ENCODE measurements around the gene PLEKHM2. TPM values are rescaled to one million over a fixed set of nuclear protein-coding genes. Genes with fewer than 3 reads are reported as not detected.
"Not testable (repeated sequence)": the region's sequence is repeated elsewhere in the genome, so short reads cannot be mapped to it uniquely, and the experiment has no call there.

The PLEKHM2 gene, protein sequence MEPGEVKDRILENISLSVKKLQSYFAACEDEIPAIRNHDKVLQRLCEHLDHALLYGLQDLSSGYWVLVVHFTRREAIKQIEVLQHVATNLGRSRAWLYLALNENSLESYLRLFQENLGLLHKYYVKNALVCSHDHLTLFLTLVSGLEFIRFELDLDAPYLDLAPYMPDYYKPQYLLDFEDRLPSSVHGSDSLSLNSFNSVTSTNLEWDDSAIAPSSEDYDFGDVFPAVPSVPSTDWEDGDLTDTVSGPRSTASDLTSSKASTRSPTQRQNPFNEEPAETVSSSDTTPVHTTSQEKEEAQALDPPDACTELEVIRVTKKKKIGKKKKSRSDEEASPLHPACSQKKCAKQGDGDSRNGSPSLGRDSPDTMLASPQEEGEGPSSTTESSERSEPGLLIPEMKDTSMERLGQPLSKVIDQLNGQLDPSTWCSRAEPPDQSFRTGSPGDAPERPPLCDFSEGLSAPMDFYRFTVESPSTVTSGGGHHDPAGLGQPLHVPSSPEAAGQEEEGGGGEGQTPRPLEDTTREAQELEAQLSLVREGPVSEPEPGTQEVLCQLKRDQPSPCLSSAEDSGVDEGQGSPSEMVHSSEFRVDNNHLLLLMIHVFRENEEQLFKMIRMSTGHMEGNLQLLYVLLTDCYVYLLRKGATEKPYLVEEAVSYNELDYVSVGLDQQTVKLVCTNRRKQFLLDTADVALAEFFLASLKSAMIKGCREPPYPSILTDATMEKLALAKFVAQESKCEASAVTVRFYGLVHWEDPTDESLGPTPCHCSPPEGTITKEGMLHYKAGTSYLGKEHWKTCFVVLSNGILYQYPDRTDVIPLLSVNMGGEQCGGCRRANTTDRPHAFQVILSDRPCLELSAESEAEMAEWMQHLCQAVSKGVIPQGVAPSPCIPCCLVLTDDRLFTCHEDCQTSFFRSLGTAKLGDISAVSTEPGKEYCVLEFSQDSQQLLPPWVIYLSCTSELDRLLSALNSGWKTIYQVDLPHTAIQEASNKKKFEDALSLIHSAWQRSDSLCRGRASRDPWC
- total RNA-seq (2014; rRNA removed; shearing (Covaris generic)) = 46.1 and 47.5 TPM in 2 replicates

DNA sequence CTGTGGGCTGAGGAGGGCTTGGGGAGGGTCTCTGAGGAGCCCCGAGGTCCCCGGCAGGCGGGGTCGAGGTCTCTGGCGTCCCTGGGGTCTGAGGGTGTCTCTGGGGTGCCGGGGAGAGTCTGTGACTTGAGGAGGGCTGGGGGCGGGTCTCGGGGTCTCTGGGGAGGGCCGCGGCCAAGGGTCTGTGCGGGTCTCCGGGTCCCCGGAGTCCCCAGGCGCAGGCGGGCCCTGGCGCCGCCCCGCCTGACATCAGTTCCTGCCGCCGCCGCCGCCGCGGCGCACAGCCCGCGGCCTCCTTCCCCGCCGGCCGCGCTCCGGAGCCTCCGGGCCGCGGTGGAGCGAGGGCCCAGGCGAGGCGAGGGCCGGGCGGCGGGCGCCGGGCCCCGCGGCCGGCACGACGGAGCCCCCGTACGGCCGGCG is at the start of gene PLEKHM2:
Gene PLEKHM2, plus strand, starts transcription at position 279 of the 420 bp plus-strand sequence. CDS start 239 bp downstream, outside the sequence.
- peak; percentile 56 for DNase-seq (ENCODE audit: low spot score)
- in situ Hi-C loops (cut with HindIII; ENCODE audit: low sequenced_read_pairs) = no loop called here

DNA sequence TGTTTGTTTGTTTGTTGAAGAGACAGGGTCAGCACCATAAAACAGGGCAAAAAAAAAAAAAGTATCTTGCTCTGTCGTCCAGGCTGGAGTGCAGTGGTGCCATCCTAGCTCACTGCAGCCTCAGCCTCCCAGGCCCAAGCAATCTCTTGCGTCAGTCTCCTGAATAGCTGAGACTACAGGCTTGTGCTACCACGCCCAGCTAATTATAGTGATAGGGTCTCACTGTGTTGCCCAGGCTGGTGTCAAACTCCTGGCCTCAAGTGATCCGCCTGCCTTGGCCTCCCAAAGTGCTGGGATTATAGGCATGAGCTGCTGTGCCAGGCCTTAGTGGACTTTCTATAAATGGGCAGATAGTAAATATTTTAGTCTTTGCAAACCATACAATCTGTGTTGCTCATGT is 47.7 kb upstream of the PLEKHM2 start:
- no peak for DNase-seq (ENCODE audit: low spot score)
- in situ Hi-C loops (cut with HindIII; ENCODE audit: low sequenced_read_pairs) = no loop called here

DNA sequence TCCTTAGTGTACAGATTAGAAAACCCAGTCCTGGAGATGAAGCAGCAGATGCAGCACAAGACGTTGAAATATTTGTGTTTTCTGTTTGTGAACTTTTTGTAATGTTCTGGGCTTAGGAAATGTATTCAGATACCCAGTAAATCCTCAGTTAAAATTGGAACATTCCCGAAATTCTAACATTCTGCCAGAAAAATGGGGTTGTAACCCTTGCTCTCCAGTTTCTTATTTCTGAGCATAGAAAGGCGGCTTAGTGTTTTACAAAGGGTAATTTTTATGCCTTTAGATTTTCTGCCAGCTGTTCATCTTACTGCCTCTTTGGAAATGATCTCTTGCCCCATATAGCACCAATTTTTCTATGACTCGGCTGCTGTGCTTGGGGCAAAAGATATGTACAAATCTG is 46.3 kb upstream of the PLEKHM2 start:
- in situ Hi-C loops (cut with HindIII; ENCODE audit: low sequenced_read_pairs) = no loop called here

DNA sequence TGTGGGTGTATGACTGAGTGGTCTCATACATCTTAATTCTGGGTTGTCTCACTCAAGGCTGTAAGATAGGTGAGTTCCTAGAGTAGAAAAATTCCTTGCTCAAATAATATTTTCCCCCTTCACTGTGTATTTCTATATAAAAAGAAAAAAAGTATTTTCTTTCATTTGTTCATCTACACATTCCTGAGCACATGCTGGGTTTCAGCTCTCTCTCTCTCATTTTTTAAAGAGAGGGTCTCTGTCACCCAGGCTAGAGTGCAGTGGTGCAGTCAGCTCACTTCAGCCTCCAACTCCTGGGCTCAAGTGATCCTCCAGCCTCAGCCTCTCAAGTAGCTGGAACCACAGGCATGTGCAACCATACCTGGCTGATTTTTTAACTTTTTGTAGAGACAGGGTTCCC is 44.9 kb upstream of the PLEKHM2 start:
- DNase-seq (ENCODE audit: low spot score) = no peak
- in situ Hi-C loops (cut with HindIII; ENCODE audit: low sequenced_read_pairs) = no loop called here

More for the DNA sequence above, 46.3 kb upstream of the PLEKHM2 start:
- no peak for DNase-seq (ENCODE audit: low spot score)

DNA sequence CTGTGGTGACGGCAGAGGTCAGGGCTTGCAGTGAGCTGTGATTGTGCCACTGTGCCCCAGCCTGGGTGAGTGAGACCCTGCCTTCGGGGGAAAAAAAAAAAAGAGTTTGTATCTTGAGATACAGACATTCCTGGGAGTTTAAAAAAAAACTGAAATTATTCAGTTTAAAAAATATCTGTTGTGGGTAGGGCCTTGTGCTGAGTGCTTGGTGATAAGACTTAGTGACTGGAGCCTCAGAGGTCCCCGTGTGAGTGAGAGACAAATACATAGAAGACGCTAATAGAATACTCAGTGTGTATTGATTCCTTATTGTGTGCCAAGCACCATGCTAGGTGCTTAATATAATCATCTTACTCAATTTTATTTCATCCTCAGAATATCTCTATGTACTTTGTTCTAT is 44.2 kb upstream of the PLEKHM2 start:
- DNase-seq (ENCODE audit: low spot score) = no peak
- in situ Hi-C loops (cut with HindIII; ENCODE audit: low sequenced_read_pairs) = no loop called here

DNA sequence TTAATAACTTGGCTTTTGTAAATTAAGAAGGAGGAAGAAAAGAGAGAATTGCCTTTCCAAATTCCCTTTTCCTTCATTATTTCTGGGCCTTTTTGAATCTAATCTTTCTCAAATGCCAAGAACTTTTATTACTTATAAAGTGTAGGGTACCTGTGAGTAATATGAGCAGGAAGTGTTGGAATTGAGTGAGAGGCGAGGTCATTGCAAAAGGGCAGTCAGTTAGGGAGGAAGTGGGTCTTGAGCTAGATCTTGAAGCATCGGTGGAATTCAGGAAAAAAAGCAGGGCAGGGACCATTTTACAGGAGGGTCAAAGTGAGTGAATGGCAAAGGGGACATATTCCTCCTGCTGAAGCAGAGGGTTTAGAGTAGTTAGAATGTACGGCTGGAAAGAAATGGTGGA is 43.5 kb upstream of the PLEKHM2 start:
- DNase-seq (ENCODE audit: low spot score) = no peak
- in situ Hi-C loops (cut with HindIII; ENCODE audit: low sequenced_read_pairs) = no loop called here

DNA sequence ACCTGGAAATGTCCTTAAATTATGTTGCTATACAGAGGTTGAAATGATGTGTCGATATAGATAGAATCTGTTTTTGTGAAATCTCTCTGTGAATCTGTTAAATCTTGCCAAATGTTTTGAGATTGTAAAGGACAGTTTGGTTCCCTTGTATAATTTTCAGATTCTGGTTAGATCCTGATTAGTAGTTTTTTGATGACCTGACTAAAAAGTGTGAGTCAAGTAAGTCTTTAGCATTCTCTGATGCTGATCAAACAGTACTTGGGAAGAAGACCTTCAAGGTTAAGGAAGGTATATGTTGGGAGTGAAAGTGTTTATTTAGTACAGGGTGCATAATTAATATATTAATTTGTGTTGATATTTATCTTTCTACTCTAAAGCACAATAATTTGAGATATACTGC is 34.2 kb upstream of the PLEKHM2 start:
- DNase-seq (ENCODE audit: low spot score) = no peak
- in situ Hi-C loops (cut with HindIII; ENCODE audit: low sequenced_read_pairs) = no loop called here

DNA sequence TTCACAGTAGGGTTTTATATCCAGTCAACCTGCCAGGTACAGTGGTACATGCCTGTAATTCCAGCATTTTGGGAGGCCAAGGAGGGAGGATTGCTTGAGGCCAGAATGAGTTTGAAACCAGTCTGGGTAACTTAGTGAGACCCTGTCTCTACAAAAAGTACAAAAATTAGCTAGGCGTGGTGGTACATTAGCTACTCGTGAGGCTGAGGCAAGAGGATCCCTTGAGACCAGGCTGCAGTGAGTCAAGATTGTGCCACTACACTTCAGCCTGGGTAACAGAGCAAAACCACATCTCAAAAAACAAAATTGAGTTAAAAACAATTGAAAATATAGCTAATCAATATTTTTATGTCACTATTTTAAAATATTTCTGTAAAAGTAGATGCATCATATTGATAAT is 33.7 kb upstream of the PLEKHM2 start:
- DNase-seq (ENCODE audit: low spot score) = no peak

DNA sequence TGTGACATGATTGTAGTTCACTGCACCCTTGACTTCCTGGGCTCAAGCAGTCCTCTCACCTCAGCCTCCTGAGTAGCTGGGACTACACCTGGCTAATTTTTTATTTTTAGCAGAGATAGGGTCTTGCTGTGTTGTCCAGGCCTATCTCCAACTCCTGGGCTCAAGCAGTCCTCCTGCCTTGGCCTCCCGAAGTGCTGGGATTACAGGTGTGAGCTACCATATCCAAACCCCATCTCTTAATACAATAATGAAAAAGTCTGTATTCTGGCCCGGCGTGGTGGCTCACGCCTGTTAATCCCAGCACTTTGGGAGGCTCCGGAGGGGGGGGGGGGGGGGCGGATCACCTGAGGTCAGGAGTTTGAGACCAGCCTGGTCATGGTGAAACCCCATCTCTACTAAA is 32.0 kb upstream of the PLEKHM2 start:
- in situ Hi-C loops (cut with HindIII; ENCODE audit: low sequenced_read_pairs); DNase-seq (ENCODE audit: low spot score): not testable (repeated sequence)

More for the DNA sequence above, 33.7 kb upstream of the PLEKHM2 start:
- in situ Hi-C loops (cut with HindIII; ENCODE audit: low sequenced_read_pairs) = no loop called here

DNA sequence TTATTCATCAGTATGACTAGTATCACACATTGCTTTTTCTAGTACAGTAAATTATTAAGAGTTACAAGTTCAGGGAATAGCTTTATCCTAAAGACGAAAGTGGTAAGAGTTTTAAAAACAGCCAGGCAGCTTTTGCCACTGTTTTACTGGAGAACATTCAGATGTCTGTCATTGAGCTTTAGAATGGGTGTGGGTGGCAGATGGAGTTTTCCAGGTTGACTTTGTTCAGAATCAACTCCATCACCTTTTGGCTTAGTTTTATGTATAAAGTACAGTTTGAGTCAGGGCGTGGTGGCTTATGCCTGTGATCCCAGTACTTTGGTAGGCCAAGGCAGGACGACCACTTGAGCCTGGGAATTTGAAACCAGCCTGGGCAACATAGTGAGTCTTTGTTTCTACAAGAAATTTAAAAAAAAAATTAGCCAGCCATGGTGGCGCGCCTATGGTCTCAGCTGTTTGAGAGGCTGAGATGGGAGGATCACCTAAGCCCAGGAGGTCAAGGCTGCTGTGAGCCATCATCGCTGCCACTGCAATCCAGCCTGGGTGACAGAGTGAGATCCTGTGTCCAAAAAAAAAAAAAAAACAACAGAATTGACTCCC is 29.9 kb upstream of the PLEKHM2 start:
- in situ Hi-C loops (cut with HindIII; ENCODE audit: low sequenced_read_pairs) = no loop called here
- DNase-seq (ENCODE audit: low spot score) = no peak

DNA sequence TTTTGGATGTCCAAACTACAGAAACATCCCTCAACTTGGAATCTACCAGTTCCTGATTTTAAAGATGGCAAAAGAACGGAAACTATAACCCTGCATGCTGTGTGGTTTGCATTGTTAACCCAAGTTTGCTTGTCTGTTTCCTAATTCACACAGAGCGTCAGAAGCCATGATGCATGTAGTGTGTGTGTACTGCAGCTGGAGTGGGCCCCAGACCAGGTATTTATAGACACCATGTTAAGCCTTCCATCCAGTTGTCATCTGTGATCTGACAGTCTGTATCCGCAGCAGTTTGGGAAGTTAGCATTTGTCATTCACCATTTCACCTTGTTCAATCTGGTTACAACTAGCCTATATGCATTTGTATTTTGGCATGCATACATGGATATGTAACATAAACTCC is 27.7 kb upstream of the PLEKHM2 start:
- DNase-seq (ENCODE audit: low spot score) = no peak
- in situ Hi-C loops (cut with HindIII; ENCODE audit: low sequenced_read_pairs) = no loop called here

DNA sequence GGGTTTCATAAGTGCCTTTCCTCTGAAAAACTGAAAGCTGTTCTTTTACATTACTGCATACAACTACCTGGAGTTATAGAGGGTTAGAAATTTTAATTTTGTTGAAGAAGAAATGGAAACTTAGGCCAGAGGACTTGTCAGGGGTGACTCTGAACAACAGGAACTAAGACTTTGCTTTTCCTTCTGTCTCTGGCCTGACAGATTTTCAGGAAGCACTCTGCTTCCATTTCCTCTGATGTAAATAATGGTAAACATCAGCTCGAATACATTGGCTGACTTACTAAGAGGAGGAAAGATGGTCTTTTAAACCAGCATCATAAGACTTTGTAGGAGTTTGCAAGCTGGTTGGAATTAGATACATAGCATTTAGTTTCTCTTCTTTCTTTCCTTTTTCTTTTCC is 27.1 kb upstream of the PLEKHM2 start:
- in situ Hi-C loops (cut with HindIII; ENCODE audit: low sequenced_read_pairs) = no loop called here
- no peak for DNase-seq (ENCODE audit: low spot score)

DNA sequence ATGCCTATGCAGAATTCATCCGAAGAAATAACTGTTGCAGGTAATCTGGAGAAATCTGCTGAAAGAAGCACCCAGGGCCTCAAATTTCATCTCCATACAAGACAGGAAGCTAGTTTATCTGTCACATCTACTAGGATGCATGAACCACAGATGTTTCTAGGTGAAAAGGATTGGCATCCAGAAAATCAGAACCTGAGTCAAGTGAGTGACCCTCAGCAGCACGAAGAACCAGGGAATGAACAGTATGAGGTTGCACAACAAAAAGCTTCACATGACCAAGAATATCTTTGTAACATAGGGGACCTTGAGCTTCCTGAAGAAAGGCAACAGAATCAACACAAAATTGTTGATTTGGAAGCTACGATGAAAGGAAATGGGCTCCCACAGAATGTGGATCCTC is 24.0 kb upstream of the PLEKHM2 start:
- in situ Hi-C loops (cut with HindIII; ENCODE audit: low sequenced_read_pairs) = no loop called here
- DNase-seq (ENCODE audit: low spot score) = no peak

DNA sequence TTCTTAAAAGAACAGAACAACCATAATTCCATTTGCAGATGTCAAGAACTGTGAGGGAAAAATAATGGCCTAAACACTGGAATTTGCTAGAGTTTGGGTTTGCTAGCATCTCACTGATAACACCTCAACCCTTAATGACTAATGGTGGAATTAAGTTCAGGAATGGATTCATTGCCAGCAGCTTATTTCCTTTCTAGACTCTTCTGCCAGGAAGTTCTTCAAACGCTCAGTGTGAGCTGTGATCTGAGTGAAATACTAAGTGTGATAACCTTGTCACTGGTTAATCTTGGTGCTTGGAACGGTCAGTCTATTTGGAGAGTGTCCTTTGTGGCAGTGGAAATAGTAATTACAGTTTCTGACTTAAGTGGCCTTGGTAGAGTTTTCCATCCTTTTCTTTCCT is 21.6 kb upstream of the PLEKHM2 start:
- no peak for DNase-seq (ENCODE audit: low spot score)
- in situ Hi-C loops (cut with HindIII; ENCODE audit: low sequenced_read_pairs) = no loop called here

DNA sequence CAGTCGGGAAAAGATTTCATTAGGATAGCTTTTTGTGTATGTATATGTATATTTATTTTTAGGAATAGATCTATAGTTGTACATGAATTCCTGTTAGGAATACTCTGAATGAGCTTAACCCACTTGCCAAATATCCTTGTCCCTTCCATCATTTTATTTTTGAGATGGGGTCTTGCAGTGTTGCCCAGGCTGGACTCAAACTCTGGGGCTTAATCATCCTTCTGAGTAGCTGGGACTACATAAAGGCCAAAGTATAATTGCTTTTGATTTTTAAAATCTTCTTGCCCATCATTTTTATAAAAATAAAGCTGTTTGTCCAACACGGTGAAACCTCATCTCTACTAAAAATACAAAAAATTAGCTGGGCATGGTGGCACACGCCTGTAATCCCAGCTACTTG is 20.2 kb upstream of the PLEKHM2 start:
- no peak for DNase-seq (ENCODE audit: low spot score)
- in situ Hi-C loops (cut with HindIII; ENCODE audit: low sequenced_read_pairs) = no loop called here

DNA sequence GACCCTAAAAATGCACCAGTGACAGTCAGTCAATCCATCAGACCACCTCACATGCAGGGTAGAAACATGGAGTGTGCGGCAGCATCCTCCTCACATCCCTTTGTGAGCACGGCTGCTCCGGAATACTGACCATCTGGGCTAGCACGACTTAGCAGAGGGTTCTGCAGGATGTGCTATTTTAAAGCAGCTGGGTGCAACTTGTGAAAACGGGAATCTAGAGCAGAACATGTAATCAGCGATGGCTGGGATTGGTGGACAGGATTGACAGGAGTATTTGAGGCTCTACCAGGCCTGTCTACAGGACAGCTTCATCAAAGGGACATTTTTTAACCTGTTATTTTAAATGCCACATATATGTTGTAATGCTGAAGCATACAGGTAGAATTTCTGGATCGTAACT is 16.8 kb upstream of the PLEKHM2 start:
- in situ Hi-C loops (cut with HindIII; ENCODE audit: low sequenced_read_pairs) = no loop called here
- peak; percentile 29 for DNase-seq (ENCODE audit: low spot score)

DNA sequence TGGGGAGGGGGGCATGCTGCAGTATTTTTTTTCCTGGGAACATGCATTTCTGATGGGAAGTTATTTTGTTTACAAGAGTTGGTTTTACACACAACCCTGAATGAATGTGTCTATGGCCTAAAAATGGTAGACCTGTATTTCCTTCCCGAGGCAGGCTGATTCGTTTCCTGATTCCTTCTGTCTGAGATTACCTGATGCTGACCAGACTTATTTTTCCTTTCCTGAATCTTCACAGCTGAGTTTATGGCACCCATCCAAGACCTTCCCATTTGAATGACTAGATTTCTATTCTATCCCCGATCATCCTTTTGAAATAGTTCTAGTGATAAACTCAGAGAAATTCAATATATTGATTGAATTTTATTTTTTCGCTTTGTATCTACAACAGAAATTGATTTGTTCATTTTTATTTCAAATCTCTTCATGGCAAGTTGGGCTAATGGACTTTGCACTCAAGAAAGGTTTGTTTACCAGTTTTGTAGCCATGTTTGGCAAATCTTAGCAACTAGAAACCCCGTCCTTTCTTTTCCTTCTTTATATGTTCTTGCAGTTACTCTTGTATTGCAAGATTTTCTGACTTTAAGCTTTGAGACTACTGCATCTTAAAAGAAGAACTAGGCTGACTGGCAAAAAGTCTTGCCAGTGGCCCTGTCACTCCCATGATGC is 15.9 kb upstream of the PLEKHM2 start:
- DNase-seq (ENCODE audit: low spot score) = no peak

DNA sequence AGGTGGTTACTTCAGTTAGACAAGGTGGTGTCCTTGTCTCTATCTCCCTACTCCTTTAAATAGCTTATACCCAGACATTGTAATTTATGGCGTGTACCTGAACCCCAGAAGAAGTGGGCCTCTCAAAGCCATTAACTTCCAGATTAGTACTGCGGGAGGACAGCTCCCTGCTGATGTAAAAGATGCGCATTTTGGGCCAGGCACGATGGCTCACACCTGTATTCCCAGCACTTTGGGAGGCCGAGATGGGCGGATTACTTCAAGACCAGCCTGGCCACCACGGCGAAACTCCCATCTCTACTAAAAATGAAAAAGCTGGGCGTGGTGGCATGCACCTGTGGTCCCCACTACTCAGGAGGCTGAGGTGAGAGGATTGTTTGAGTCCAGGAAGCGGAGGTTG is 15.0 kb upstream of the PLEKHM2 start:
- no peak for DNase-seq (ENCODE audit: low spot score)
- in situ Hi-C loops (cut with HindIII; ENCODE audit: low sequenced_read_pairs) = no loop called here

More for the DNA sequence above, 15.9 kb upstream of the PLEKHM2 start:
- in situ Hi-C loops (cut with HindIII; ENCODE audit: low sequenced_read_pairs) = no loop called here

DNA sequence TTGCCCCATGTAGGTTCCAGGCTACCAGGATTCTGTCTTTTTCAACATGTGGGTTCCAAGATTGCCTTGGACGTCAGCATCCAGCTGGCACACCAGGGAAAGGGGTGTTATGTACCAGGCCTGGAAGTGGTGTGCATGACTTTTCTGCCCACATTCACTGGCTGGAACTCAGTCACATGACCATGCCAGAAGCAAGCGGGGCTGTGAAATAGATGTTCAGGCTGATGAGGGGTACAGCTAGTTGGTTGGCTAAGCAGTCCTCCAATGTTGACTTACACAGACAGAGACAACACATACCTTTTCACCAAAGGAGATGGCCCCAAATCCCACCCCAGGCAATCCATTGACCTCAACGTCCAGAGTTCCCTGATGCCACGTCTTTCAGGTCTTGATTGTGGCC is 14.3 kb upstream of the PLEKHM2 start:
- in situ Hi-C loops (cut with HindIII; ENCODE audit: low sequenced_read_pairs) = no loop called here
- no peak for DNase-seq (ENCODE audit: low spot score)

Data from G401 (cell line).